Sigmoid colon (tissue), 4 donors: ENCODE data around the gene SGSM2.

Source experiments
- CTCF ChIP-seq, 4 experiments: fragments of 450-650 bp in 3 of 4; fragments of 200-600 bp in 1 of 4; IDR thresholded peaks; one replicate each; pipeline ENCODE4 v1.5.1; 2016 to 2019; ENCODE audit warnings: antibody characterized with exemption in 4 of 4, mild to moderate bottlenecking in 3 of 4, moderate library complexity in 2 of 4
- EP300 ChIP-seq, 4 donors: sonication (generic); formaldehyde crosslinking; IDR thresholded peaks; one replicate each; pipeline ENCODE4 v1.6.1; 2017; ENCODE audit warnings: antibody characterized with exemption in 4 of 4
- POLR2AphosphoS5 ChIP-seq, 4 donors: sonication (generic); formaldehyde crosslinking; IDR thresholded peaks; one replicate each; pipeline ENCODE4 v1.6.1; 2017; ENCODE audit warnings: antibody characterized with exemption in 4 of 4

DNA sequence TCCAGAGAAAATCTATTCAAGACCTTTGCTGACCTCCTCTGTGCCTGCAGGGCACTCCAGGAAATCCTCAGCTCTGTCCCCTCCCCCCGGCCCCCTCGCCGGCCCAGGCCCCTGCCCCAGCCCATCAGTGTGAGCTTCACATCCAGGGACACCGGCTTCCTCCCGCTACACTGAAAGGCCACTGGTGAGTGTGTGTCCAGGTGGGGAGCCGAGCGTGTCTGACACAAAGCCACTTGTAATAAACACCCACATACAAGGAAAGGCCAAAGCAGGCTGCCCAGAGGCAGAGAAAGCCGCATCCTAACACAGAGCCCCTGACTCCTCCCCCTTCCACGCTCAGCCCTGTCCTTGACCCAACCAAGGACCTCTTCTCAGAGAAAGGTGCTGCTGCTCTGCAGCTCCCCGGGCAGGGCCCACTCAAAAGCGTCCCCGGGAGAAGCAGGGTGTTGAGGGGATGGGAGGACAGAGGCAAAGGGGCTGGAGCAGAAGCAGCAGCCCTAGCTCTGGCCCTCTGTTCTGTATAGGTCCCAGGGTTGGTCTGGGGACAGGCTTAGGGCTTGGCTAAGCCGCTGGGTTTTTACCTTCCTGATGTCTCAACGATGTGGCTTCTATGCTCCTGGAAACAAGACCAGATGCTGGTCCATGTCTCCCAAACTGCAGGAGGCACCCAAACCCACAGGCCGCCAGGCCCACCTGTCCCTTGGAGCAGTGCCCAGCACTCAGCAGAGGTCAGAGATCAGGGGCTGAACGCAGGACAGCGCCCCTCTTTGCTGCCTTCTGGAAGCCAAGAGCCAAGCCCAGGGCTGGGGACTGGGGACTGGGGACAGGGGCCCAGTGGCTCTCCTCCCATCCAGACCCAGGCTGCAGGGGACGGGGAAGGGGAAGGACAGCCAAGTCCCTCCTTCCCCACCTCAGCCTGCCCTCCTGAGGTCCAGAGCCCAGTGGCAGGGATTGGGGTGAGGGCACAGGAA is 48.2 kb downstream of the SGSM2 start:
- no peak for TF ChIP-seq EP300 (IDR thresholded peaks at IDR 0.05)
- no peak for TF ChIP-seq CTCF (IDR thresholded peaks at IDR 0.05)
- no peak for TF ChIP-seq POLR2AphosphoS5 (IDR thresholded peaks at IDR 0.05)
